Lung (tissue), 12 donors: Measurements from ENCODE around the gene USP28. TPM values are rescaled to one million over a fixed set of nuclear protein-coding genes. Genes with fewer than 3 reads are reported as not detected.

Experiments used
- ATAC-seq: fragments of 200-7000 bp; cut with Tn5 transposase; one replicate; pipeline ENCODE4 v1.9.1; 2020; ENCODE audit warnings: moderate number of reproducible peaks; ENCODE audit not compliant: insufficient read depth, low FRiP score
- DNase-seq, 3 donors: peaks; one replicate each; pipeline ENCODE4 v3.0.0-alpha.2; 2013 to 2017
- H3K27ac ChIP-seq, 2 donors: one replicate each; pipeline ENCODE4 v1.5.1; 2013; ENCODE audit warnings: mild to moderate bottlenecking in 2 of 2, moderate library complexity in 2 of 2, control low read depth in 1 of 2, inconsistent platforms in 1 of 2, low read depth in 1 of 2, low read length in 1 of 2
- H3K27me3 ChIP-seq, 3 donors: one replicate each; pipeline ENCODE4 v1.5.1; 2013; ENCODE audit warnings: low read length in 2 of 3; ENCODE audit not compliant: control insufficient read depth in 3 of 3, insufficient read depth in 3 of 3
- H3K36me3 ChIP-seq, 4 donors: one replicate each; pipeline ENCODE4 v1.5.1; 2013; ENCODE audit warnings: low read length in 4 of 4, mild to moderate bottlenecking in 1 of 4, moderate library complexity in 1 of 4; ENCODE audit not compliant: control insufficient read depth in 4 of 4, insufficient read depth in 4 of 4
- H3K4me1 ChIP-seq, 5 donors: one replicate each; pipeline ENCODE4 v1.5.1; 2013; ENCODE audit warnings: low read length in 5 of 5, mild to moderate bottlenecking in 2 of 5, moderate library complexity in 1 of 5; ENCODE audit not compliant: control insufficient read depth in 5 of 5, insufficient read depth in 5 of 5
- H3K4me3 ChIP-seq: one replicate; pipeline ENCODE4 v1.5.1; 2013; ENCODE audit warnings: mild to moderate bottlenecking, control low read depth, moderate library complexity
- H3K9ac ChIP-seq, 2 donors: one replicate each; pipeline ENCODE4 v1.5.1; 2013; ENCODE audit warnings: low read length in 2 of 2, control low read depth in 1 of 2; ENCODE audit not compliant: insufficient read depth in 1 of 2
- H3K9me3 ChIP-seq, 4 donors: one replicate each; pipeline ENCODE4 v1.5.1; 2013; ENCODE audit warnings: low read length in 3 of 4, mild to moderate bottlenecking in 1 of 4, moderate library complexity in 1 of 4; ENCODE audit not compliant: control insufficient read depth in 4 of 4, insufficient read depth in 3 of 4
- CTCF ChIP-seq: IDR thresholded peaks from 2 replicates; pipeline ENCODE4 v1.5.1; 2012; ENCODE audit warnings: mild to moderate bottlenecking; ENCODE audit errors: control extremely low read depth, extremely low read depth
- WGBS, 2 donors: extraction: QIAGEN DNeasy Blood & Tissue Kit; methylation state at CpG; one replicate each; pipeline ENCODE4 v1.1.7; 2013; 5-methylcytosine and 5-hydroxymethylcytosine counted together
- polyA plus RNA-seq, 2 donors: library from polyadenylated mRNA; stranded (reverse); fragments of 200-250 nt; gene quantifications; one replicate each; pipeline ENCODE4 v1.2.1, GENCODE V29; 2013
- total RNA-seq, 2 donors: library from RNA; depleted of rRNA in 1 of 2; stranded (reverse); fragments of >200 nt in 1 of 2; gene quantifications; one replicate each; pipeline ENCODE4 v1.2.1, GENCODE V29; 2014 to 2021
- donor health status: control.
- donor health status: control.
- donor health status: Bipolar disorder and iron deficiency.
- donor health status: healthy.
- donor health status: DM: yes; HTN: yes; CAD: no.

Gene USP28
- total and polyA plus RNA-seq, 4 donors = 3.5 to 45.3 (median 14.2) TPM

GRCh38 chr11:113895367-113896155 lies 20.2 kb upstream of the USP28 start:
- Histone ChIP-seq H3K27me3 (no peaks in the 10 kb centered on the region), H3K9ac (no peak overlapping the region), H3K4me3 (no peak overlapping the region), H3K27ac (no peak overlapping the region), H3K36me3 (no peaks in the 10 kb centered on the region), H3K4me1 (no peaks in the 10 kb centered on the region), H3K9me3 (no peaks in the 10 kb centered on the region)
- WGBS, 2 donors = 67 to 79% methylated on average over 10 of the region's 10 CpGs
- no peak for TF ChIP-seq CTCF
- no peak for DNase-seq
- ATAC-seq = no peak

- WGBS, 2 donors = 68 to 73% methylated on average over 9 of the region's 9 CpGs
Observed at GRCh38 chr11:113894421-113894996, 19.1 kb upstream of the USP28 start.

GRCh38 chr11:113888848-113889247 lies 13.5 kb upstream of the USP28 start:
- TF ChIP-seq CTCF = no peak

More at GRCh38 chr11:113894421-113894996, 19.1 kb upstream of the USP28 start:
- Histone ChIP-seq H3K9me3 (no peaks in the 10 kb centered on the region), H3K27ac (no peak overlapping the region), H3K4me3 (no peak overlapping the region), H3K27me3 (no peaks in the 10 kb centered on the region), H3K4me1 (no peaks in the 10 kb centered on the region), H3K36me3 (no peaks in the 10 kb centered on the region), H3K9ac (no peak overlapping the region)
- no peak for ATAC-seq
- no peak for DNase-seq
- TF ChIP-seq CTCF = no peak

More at GRCh38 chr11:113888848-113889247, 13.5 kb upstream of the USP28 start:
- H3K9ac ChIP-seq = no peak overlapping the region
- H3K4me1 ChIP-seq = no peaks in the 10 kb centered on the region
- no peak for ATAC-seq
- no peaks in the 10 kb centered on the region for H3K36me3 ChIP-seq
- no peaks in the 10 kb centered on the region for H3K27me3 ChIP-seq
- no peak overlapping the region for H3K27ac ChIP-seq
- no peak for DNase-seq
- no peaks in the 10 kb centered on the region for H3K9me3 ChIP-seq
- no peak overlapping the region for H3K4me3 ChIP-seq
